Stimulated activated naive CD8-positive, alpha-beta T cell treated with anti-CD3 and anti-CD28 coated beads, Interleukin-15, amount 100 ng/mL, for 72 hours (primary cell): ENCODE data around the gene CAPS2.

Experiments
- ATAC-seq: fragments of 150-1000 bp; cut with Tn5 transposase; 2 replicates; pipeline ENCODE4 v1.10.0; 2021; ENCODE audit warnings: mild to moderate bottlenecking, moderate library complexity
- DNase-seq, 2 donors: peaks; one replicate each; pipeline ENCODE4 v3.0.0; 2021 to 2022
- H3K27ac Mint-ChIP-seq, 2 donors: one replicate each; pipeline ENCODE4 v1.8.0; 2022; ENCODE audit warnings: mild to moderate bottlenecking in 2 of 2, mixed read lengths in 2 of 2, moderate library complexity in 2 of 2
- H3K27me3 Mint-ChIP-seq: one replicate; pipeline ENCODE4 v1.8.0; 2022; ENCODE audit warnings: mixed read lengths
- H3K4me1 Mint-ChIP-seq: one replicate; pipeline ENCODE4 v1.8.0; 2022; ENCODE audit warnings: mild to moderate bottlenecking, mixed read lengths
- H3K4me3 Mint-ChIP-seq, 2 donors: one replicate each; pipeline ENCODE4 v1.8.0; 2022; ENCODE audit warnings: mild to moderate bottlenecking in 2 of 2, mixed read lengths in 2 of 2, moderate library complexity in 1 of 2
- H3K9me3 Mint-ChIP-seq, 2 donors: one replicate each; pipeline ENCODE4 v1.8.0; 2022; ENCODE audit warnings: mixed read lengths in 2 of 2

Gene CAPS2

GRCh38 chr12:75323663-75324062 lies 6.5 kb downstream of the CAPS2 start:
- Mint-ChIP-seq H3K4me1 (no peaks in the 10 kb centered on the region), H3K9me3 (no peaks in the 10 kb centered on the region), H3K4me3 (no peak overlapping the region), H3K27me3 (peaks cover 24% of the 10 kb centered on the region), H3K27ac (no peak overlapping the region)
- ATAC-seq (no peak), DNase-seq (no peak)

- DNase-seq (no peak), ATAC-seq (no peak)
- Mint-ChIP-seq H3K27me3 (peaks cover 23% of the 10 kb centered on the region), H3K9me3 (no peaks in the 10 kb centered on the region), H3K4me3 (no peak overlapping the region), H3K27ac (no peak overlapping the region), H3K4me1 (no peaks in the 10 kb centered on the region)
Observed at GRCh38 chr12:75322464-75322863, 7.7 kb downstream of the CAPS2 start.

GRCh38 chr12:75317784-75318183 lies 12.3 kb downstream of the CAPS2 start:
- no peak for ATAC-seq
- Mint-ChIP-seq H3K9me3 (no peaks in the 10 kb centered on the region), H3K27me3 (no peaks in the 10 kb centered on the region), H3K4me3 (no peak overlapping the region), H3K4me1 (no peaks in the 10 kb centered on the region), H3K27ac (no peak overlapping the region)
- DNase-seq, result no peak

GRCh38 chr12:75315518-75315917 lies 14.6 kb downstream of the CAPS2 start:
- Mint-ChIP-seq H3K9me3 (no peaks in the 10 kb centered on the region), H3K4me1 (no peaks in the 10 kb centered on the region), H3K27me3 (no peaks in the 10 kb centered on the region), H3K4me3 (no peak overlapping the region), H3K27ac (no peak overlapping the region)
- ATAC-seq (no peak), DNase-seq (no peak)

GRCh38 chr12:75311369-75311768 lies 18.8 kb downstream of the CAPS2 start:
- DNase-seq (no peak), ATAC-seq (no peak)
- no peaks in the 10 kb centered on the region for H3K27me3 Mint-ChIP-seq
- no peak overlapping the region for H3K4me3 Mint-ChIP-seq
- H3K27ac Mint-ChIP-seq, result peak overlapping the region in 1 of 2 donors; percentile 44
- no peaks in the 10 kb centered on the region for H3K4me1 Mint-ChIP-seq
- no peaks in the 10 kb centered on the region for H3K9me3 Mint-ChIP-seq

- H3K9me3 Mint-ChIP-seq, result no peaks in the 10 kb centered on the region
- no peak overlapping the region for H3K4me3 Mint-ChIP-seq
- no peaks in the 10 kb centered on the region for H3K4me1 Mint-ChIP-seq
- ATAC-seq, result no peak
- no peak for DNase-seq
- H3K27me3 Mint-ChIP-seq, result no peaks in the 10 kb centered on the region
- H3K27ac Mint-ChIP-seq, result no peak overlapping the region
Observed at GRCh38 chr12:75308279-75308678, 21.8 kb downstream of the CAPS2 start.

GRCh38 chr12:75305412-75306332 lies 24.5 kb downstream of the CAPS2 start:
- Mint-ChIP-seq H3K27me3 (no peaks in the 10 kb centered on the region), H3K9me3 (no peaks in the 10 kb centered on the region), H3K4me3 (no peak overlapping the region), H3K27ac (no peak overlapping the region), H3K4me1 (no peaks in the 10 kb centered on the region)
- ATAC-seq (no peak), DNase-seq (no peak)

- Mint-ChIP-seq H3K4me1 (no peaks in the 10 kb centered on the region), H3K4me3 (no peak overlapping the region), H3K27ac (no peak overlapping the region), H3K27me3 (no peaks in the 10 kb centered on the region), H3K9me3 (no peaks in the 10 kb centered on the region)
- DNase-seq (no peak), ATAC-seq (no peak)
Observed at GRCh38 chr12:75302781-75303180, 27.3 kb downstream of the CAPS2 start.

- Mint-ChIP-seq H3K27me3 (no peaks in the 10 kb centered on the region), H3K4me1 (no peaks in the 10 kb centered on the region), H3K4me3 (no peak overlapping the region), H3K9me3 (no peaks in the 10 kb centered on the region), H3K27ac (no peak overlapping the region)
- DNase-seq, result no peak
- ATAC-seq, result no peak
Observed at GRCh38 chr12:75302225-75302624, 27.9 kb downstream of the CAPS2 start.

- no peaks in the 10 kb centered on the region for H3K27me3 Mint-ChIP-seq
- H3K9me3 Mint-ChIP-seq, result no peaks in the 10 kb centered on the region
- no peak for DNase-seq
- no peak overlapping the region for H3K4me3 Mint-ChIP-seq
- H3K4me1 Mint-ChIP-seq, result no peaks in the 10 kb centered on the region
- H3K27ac Mint-ChIP-seq, result peak overlapping the region in 1 of 2 donors; percentile 51
- ATAC-seq, result no peak
Observed at GRCh38 chr12:75294797-75295196, 35.3 kb downstream of the CAPS2 start.

GRCh38 chr12:75294336-75294735 lies 35.8 kb downstream of the CAPS2 start:
- no peak for ATAC-seq
- Mint-ChIP-seq H3K27me3 (no peaks in the 10 kb centered on the region), H3K27ac (no peak overlapping the region), H3K4me3 (no peak overlapping the region), H3K9me3 (no peaks in the 10 kb centered on the region), H3K4me1 (no peaks in the 10 kb centered on the region)
- no peak for DNase-seq

- ATAC-seq, result no peak
- Mint-ChIP-seq H3K27me3 (no peaks in the 10 kb centered on the region), H3K4me1 (no peaks in the 10 kb centered on the region), H3K9me3 (no peaks in the 10 kb centered on the region), H3K27ac (no peak overlapping the region), H3K4me3 (no peak overlapping the region)
- DNase-seq, result no peak
Observed at GRCh38 chr12:75291014-75291413, 39.1 kb downstream of the CAPS2 start.

GRCh38 chr12:75289753-75290152 lies 40.4 kb downstream of the CAPS2 start:
- no peak for ATAC-seq
- Mint-ChIP-seq H3K9me3 (no peaks in the 10 kb centered on the region), H3K27ac (no peak overlapping the region), H3K4me3 (no peak overlapping the region), H3K4me1 (no peaks in the 10 kb centered on the region), H3K27me3 (no peaks in the 10 kb centered on the region)
- DNase-seq, result no peak

- Mint-ChIP-seq H3K9me3 (no peaks in the 10 kb centered on the region), H3K27ac (no peak overlapping the region), H3K4me3 (no peak overlapping the region), H3K4me1 (no peaks in the 10 kb centered on the region), H3K27me3 (no peaks in the 10 kb centered on the region)
- no peak for DNase-seq
- no peak for ATAC-seq
Observed at GRCh38 chr12:75288860-75289259, 41.3 kb downstream of the CAPS2 start.

GRCh38 chr12:75275702-75276101 lies 54.4 kb downstream of the CAPS2 start:
- H3K9me3 Mint-ChIP-seq, result no peaks in the 10 kb centered on the region
- DNase-seq (no peak), ATAC-seq (no peak)
- H3K27ac Mint-ChIP-seq, result no peak overlapping the region
- H3K27me3 Mint-ChIP-seq, result no peaks in the 10 kb centered on the region
- no peaks in the 10 kb centered on the region for H3K4me1 Mint-ChIP-seq
- no peak overlapping the region for H3K4me3 Mint-ChIP-seq

GRCh38 chr12:75271576-75271975 lies 58.5 kb downstream of the CAPS2 start:
- H3K27me3 Mint-ChIP-seq, result peaks cover 8% of the 10 kb centered on the region
- no peaks in the 10 kb centered on the region for H3K9me3 Mint-ChIP-seq
- H3K27ac Mint-ChIP-seq, result no peak overlapping the region
- no peak overlapping the region for H3K4me3 Mint-ChIP-seq
- no peaks in the 10 kb centered on the region for H3K4me1 Mint-ChIP-seq
- no peak for DNase-seq
- ATAC-seq, result no peak

- Mint-ChIP-seq H3K9me3 (peaks cover 0 to 7% of the 10 kb centered on the region in 2 donors), H3K27ac (peak overlapping the region in 1 of 2 donors; percentile 1), H3K27me3 (peaks cover 8% of the 10 kb centered on the region), H3K4me1 (no peaks in the 10 kb centered on the region), H3K4me3 (no peak overlapping the region)
- DNase-seq (no peak), ATAC-seq (no peak)
Observed at GRCh38 chr12:75270157-75270556, 60.0 kb downstream of the CAPS2 start.
